ENCODE measurements around the gene FSTL4. TPM values are rescaled to one million over a fixed set of nuclear protein-coding genes. Genes with fewer than 3 reads are reported as not detected.

FSTL4 gene
- total RNA-seq, 4 donors from 2014 or later, result 0.18 to 0.27 (median 0.20) TPM; not detected in 1

- ATAC-seq (no peak), DNase-seq (no peak)
- Histone ChIP-seq H3K4me3 (no peak overlapping the region), H3K27me3 (no peaks in the 10 kb centered on the region), H3K36me3 (no peaks in the 10 kb centered on the region), H3K4me1 (no peaks in the 10 kb centered on the region), H3K27ac (no peak overlapping the region), H3K9me3 (no peaks in the 10 kb centered on the region)
- TF ChIP-seq POLR2A (IDR thresholded peaks at IDR 0.05), result no peak
- no peak for TF ChIP-seq CTCF (IDR thresholded peaks at IDR 0.05 in 4 of 5, conservative IDR thresholded peaks at IDR 0.05 in 1 of 5)
- in situ Hi-C loops (cut with MboI; ENCODE audit: low sequenced_read_pairs in 4 of 4) (no loop called here), intact Hi-C loops (cut with DNase I; ENCODE audit: low total_unique reads) (no loop called here)
Measured at GRCh38 chr5:133389066-133389590, 223.2 kb downstream of the FSTL4 start.

- H3K27ac ChIP-seq, result no peak overlapping the region
- H3K4me1 ChIP-seq, result no peaks in the 10 kb centered on the region
- no peaks in the 10 kb centered on the region for H3K27me3 ChIP-seq
- no peak for TF ChIP-seq POLR2A (IDR thresholded peaks at IDR 0.05)
- TF ChIP-seq CTCF (IDR thresholded peaks at IDR 0.05 in 4 of 5, conservative IDR thresholded peaks at IDR 0.05 in 1 of 5), result no peak
- in situ Hi-C loops (cut with MboI; ENCODE audit: low sequenced_read_pairs in 4 of 4), result no loop called here
- H3K4me3 ChIP-seq, result no peak overlapping the region
- ATAC-seq (no peak), DNase-seq (no peak)
- H3K9me3 ChIP-seq, result no peaks in the 10 kb centered on the region
- intact Hi-C loops (cut with DNase I; ENCODE audit: low total_unique reads), result no loop called here
- H3K36me3 ChIP-seq, result no peaks in the 10 kb centered on the region
Measured at GRCh38 chr5:133387621-133388020, 224.7 kb downstream of the FSTL4 start.

GRCh38 chr5:133387091-133387490 is 225.2 kb downstream of the FSTL4 start:
- Histone ChIP-seq H3K27ac (no peak overlapping the region), H3K36me3 (no peaks in the 10 kb centered on the region), H3K27me3 (no peaks in the 10 kb centered on the region), H3K9me3 (no peaks in the 10 kb centered on the region), H3K4me3 (no peak overlapping the region), H3K4me1 (no peaks in the 10 kb centered on the region)
- no peak for DNase-seq
- TF ChIP-seq CTCF (IDR thresholded peaks at IDR 0.05 in 4 of 5, conservative IDR thresholded peaks at IDR 0.05 in 1 of 5), result no peak
- no peak for TF ChIP-seq POLR2A (IDR thresholded peaks at IDR 0.05)
- ATAC-seq, result no peak
- intact Hi-C loops (cut with DNase I; ENCODE audit: low total_unique reads) (no loop called here), in situ Hi-C loops (cut with MboI; ENCODE audit: low sequenced_read_pairs in 4 of 4) (no loop called here)

GRCh38 chr5:133386662-133387061 is 225.7 kb downstream of the FSTL4 start:
- intact Hi-C loops (cut with DNase I; ENCODE audit: low total_unique reads), result no loop called here
- in situ Hi-C loops (cut with MboI; ENCODE audit: low sequenced_read_pairs in 4 of 4), result no loop called here
- Histone ChIP-seq H3K27ac (no peak overlapping the region), H3K27me3 (no peaks in the 10 kb centered on the region), H3K36me3 (no peaks in the 10 kb centered on the region), H3K9me3 (no peaks in the 10 kb centered on the region), H3K4me3 (no peak overlapping the region), H3K4me1 (no peaks in the 10 kb centered on the region)
- TF ChIP-seq POLR2A (IDR thresholded peaks at IDR 0.05) (no peak), CTCF (IDR thresholded peaks at IDR 0.05 in 4 of 5, conservative IDR thresholded peaks at IDR 0.05 in 1 of 5) (no peak)
- ATAC-seq, result no peak
- DNase-seq, result no peak

GRCh38 chr5:133385346-133385745 is 227.0 kb downstream of the FSTL4 start:
- no peak for ATAC-seq

More at GRCh38 chr5:133385346-133385745, 227.0 kb downstream of the FSTL4 start:
- H3K36me3 ChIP-seq, result no peaks in the 10 kb centered on the region
- H3K4me1 ChIP-seq, result no peaks in the 10 kb centered on the region
- no peaks in the 10 kb centered on the region for H3K27me3 ChIP-seq
- intact Hi-C loops (cut with DNase I; ENCODE audit: low total_unique reads) (no loop called here), in situ Hi-C loops (cut with MboI; ENCODE audit: low sequenced_read_pairs in 4 of 4) (no loop called here)
- no peak overlapping the region for H3K4me3 ChIP-seq
- H3K27ac ChIP-seq, result no peak overlapping the region
- no peak for DNase-seq
- H3K9me3 ChIP-seq, result no peaks in the 10 kb centered on the region
- TF ChIP-seq CTCF (IDR thresholded peaks at IDR 0.05 in 4 of 5, conservative IDR thresholded peaks at IDR 0.05 in 1 of 5), result no peak
- TF ChIP-seq POLR2A (IDR thresholded peaks at IDR 0.05), result no peak

Measured in gastrocnemius medialis (tissue), 4 donors.